GM13976 (cell line): Measurements from ENCODE around the gene PLD5.

ENCODE experiments used
- DNase-seq: peaks from one replicate; pipeline ENCODE4 v3.0.0; 2012; ENCODE audit warnings: low spot score
- in situ Hi-C: fragments of 300-500 bp; cut with MboI; formaldehyde crosslinking; loops from one replicate; pipeline ENCODE4 v1.12.0; 2022; ENCODE audit warnings: low sequenced_read_pairs, mixed read lengths, inconsistent platforms; ENCODE audit not compliant: unreplicated experiment
- TF ChIP-seq, protein P1 (sequence below): IDR thresholded peaks from 2 replicates; pipeline ENCODE4 v1.5.1; 2012; ENCODE audit warnings: borderline replicate concordance, mild to moderate bottlenecking; ENCODE audit not compliant: insufficient read depth; ENCODE audit errors: extremely low read depth, missing control alignments, control extremely low read depth

Gene PLD5

DNA sequence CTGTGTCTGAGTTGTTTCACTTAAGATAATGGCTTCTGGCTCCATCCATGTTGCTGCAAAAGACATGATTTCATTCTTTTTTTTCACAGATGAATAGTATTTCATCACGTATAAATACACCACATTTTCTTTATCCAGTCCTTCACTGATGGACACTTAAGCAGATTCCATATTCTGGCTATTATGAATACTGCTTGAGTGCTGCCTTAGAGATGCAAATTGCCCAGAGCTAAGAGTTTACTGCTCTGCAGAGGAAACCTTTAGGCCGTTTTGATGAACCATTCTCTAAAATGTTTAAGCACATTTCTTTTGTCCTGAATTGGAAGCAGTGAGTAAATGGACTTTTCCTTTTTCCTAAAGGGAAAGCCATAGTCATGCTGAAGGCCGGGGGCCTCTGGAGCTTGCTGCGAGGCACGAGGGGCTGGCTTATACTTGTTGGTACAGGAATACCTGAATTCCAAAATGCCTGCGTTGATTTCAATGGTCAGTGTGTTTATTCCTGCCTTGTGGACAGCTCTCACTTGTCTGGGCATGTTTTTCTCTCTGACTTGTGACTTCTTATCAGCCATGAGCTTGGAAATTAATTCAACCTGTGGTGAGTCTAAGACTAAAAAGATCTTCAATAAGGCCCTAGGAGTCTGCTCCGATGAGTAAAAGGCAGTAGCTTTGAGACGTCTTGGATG is 324.6 kb downstream of the PLD5 start:
- DNase-seq, result no peak
- in situ Hi-C loops, result no loop called here
- TF ChIP-seq, protein P1, sequence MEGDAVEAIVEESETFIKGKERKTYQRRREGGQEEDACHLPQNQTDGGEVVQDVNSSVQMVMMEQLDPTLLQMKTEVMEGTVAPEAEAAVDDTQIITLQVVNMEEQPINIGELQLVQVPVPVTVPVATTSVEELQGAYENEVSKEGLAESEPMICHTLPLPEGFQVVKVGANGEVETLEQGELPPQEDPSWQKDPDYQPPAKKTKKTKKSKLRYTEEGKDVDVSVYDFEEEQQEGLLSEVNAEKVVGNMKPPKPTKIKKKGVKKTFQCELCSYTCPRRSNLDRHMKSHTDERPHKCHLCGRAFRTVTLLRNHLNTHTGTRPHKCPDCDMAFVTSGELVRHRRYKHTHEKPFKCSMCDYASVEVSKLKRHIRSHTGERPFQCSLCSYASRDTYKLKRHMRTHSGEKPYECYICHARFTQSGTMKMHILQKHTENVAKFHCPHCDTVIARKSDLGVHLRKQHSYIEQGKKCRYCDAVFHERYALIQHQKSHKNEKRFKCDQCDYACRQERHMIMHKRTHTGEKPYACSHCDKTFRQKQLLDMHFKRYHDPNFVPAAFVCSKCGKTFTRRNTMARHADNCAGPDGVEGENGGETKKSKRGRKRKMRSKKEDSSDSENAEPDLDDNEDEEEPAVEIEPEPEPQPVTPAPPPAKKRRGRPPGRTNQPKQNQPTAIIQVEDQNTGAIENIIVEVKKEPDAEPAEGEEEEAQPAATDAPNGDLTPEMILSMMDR, result no peak

- no peak for DNase-seq
- TF ChIP-seq, protein P1, result no peak
- in situ Hi-C loops, result no loop called here
Observed at GRCh38 chr1:242197907-242198820, 326.3 kb downstream of the PLD5 start.

DNA sequence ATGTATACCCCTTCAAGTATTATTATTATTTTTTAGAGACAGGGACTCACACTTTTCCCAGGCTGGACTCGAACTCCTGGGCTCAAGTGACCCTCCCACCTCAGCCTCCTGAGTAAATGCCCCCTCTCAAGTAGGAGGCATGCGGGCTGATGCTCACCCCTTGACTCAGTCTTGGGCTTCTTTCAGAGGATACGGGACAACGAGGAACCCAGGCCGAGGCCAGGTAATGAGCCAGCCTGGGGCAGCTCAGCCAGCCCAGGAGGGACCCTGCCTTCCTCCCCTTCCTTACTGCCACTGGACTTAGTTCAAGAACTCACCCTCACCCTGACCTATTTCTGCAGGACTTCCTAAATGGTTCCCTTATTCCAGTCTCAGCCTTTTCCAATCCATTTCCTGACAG is 327.6 kb downstream of the PLD5 start:
- no peak for DNase-seq
- TF ChIP-seq, protein P1, result no peak
- in situ Hi-C loops, result no loop called here

- no peak for DNase-seq
- TF ChIP-seq, protein P1, result no peak
- in situ Hi-C loops, result no loop called here
Observed at GRCh38 chr1:242196101-242196500, 328.4 kb downstream of the PLD5 start.

DNA sequence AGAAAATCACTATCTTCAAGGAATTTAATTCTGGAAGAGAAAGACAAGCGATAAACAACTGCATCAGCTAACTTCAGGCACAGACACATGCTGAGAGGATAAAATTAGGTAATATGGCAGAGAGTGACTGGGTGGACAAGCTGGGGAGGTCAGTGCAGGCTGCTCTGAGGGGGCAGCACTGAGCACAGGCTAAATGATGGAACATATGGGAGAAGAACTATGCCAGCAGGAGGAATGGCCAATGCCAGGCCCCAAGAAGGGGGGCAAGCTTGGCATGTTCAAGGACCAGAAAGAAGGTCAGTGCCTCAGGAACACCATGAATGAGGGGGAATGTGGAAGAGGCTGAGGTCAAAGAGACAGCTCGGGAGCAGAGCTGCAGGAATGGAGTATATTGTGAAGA is 334.9 kb downstream of the PLD5 start:
- in situ Hi-C loops, result no loop called here
- no peak for DNase-seq
- TF ChIP-seq, protein P1, result no peak

GRCh38 chr1:242187816-242188215 is 336.7 kb downstream of the PLD5 start:
- in situ Hi-C loops, result no loop called here
- TF ChIP-seq, protein P1, result no peak
- DNase-seq, result no peak
